ENCODE data around the gene STK17B. TPM values are rescaled to one million over a fixed set of nuclear protein-coding genes. Genes with fewer than 3 reads are reported as not detected.

STK17B gene
- total RNA-seq, 2 experiments from 2014 or later: 159 to 178 TPM

DNA sequence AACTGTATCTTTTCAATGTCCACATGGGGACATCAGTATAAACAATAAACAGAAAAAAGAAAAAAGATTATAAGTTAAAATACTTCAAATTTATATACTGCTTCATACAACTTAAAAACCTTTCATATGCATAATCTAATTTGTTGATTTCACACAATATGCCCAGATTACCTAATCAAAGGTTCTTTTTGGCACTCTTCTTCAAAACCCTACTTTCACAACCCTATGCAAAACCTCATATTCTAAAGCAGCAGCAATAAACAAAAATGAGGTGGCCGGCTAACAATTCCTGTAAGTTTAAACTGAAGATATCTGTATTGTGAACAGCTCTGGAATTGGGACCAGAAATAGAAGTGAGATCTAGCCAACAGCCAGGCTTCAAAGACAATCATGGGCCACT, 28.6 kb downstream of the STK17B start:
- no peaks in the 10 kb centered on the region for H3K9me3 Mint-ChIP-seq (ENCODE audit: low read depth)
- ATAC-seq (no peak), DNase-seq (no peak)
- H3K4me3 Mint-ChIP-seq: no peak overlapping the region
- H3K36me3 Mint-ChIP-seq (ENCODE audit: low read depth): peaks cover 87% of the 10 kb centered on the region
- H3K4me1 Mint-ChIP-seq: peaks cover 67% of the 10 kb centered on the region
- ChIA-PET CTCF (interaction anchor here (0.7 to 2.3 kb wide), 6 partner anchors 11 to 112 kb away, joined by 3 to 14 read pairs (median 3); no protein-coding TSS in a partner anchor), POLR2A (interaction anchor here (0.7 kb wide), 1 partner anchor 192 kb away, joined by 3 read pairs; no protein-coding TSS in a partner anchor)
- intact Hi-C loops (cut with DNase I, micrococcal nuclease): loop anchor here (1.0 to 5.0 kb wide), 3 partner anchors 41 to 134 kb away; no protein-coding TSS in a partner anchor
- peak overlapping the region; percentile 87 for H3K27ac Mint-ChIP-seq
- no peaks in the 10 kb centered on the region for H3K27me3 Mint-ChIP-seq

- Mint-ChIP-seq H3K27me3 (no peaks in the 10 kb centered on the region), H3K36me3 (ENCODE audit: low read depth) (peaks cover 92% of the 10 kb centered on the region), H3K9me3 (ENCODE audit: low read depth) (peaks cover 2% of the 10 kb centered on the region), H3K4me3 (no peak overlapping the region), H3K27ac (peak overlapping the region; percentile 51), H3K4me1 (peaks cover 54% of the 10 kb centered on the region)
- intact Hi-C loops (cut with DNase I, micrococcal nuclease): loop anchor here in 1 of 2 experiments (5.0 kb wide), 1 partner anchor 38 kb away; no protein-coding TSS in a partner anchor
- POLR2A ChIA-PET: no interaction called here
- CTCF ChIA-PET: interaction anchor here (0.6 to 1.8 kb wide), 4 partner anchors 17 to 71 kb away, joined by 3 to 4 read pairs (median 3); partner anchors contain the start of gene DNAH7
- ATAC-seq (no peak), DNase-seq (no peak)
Measured at GRCh38 chr2:196140213-196140612, 31.2 kb downstream of the STK17B start.

DNA sequence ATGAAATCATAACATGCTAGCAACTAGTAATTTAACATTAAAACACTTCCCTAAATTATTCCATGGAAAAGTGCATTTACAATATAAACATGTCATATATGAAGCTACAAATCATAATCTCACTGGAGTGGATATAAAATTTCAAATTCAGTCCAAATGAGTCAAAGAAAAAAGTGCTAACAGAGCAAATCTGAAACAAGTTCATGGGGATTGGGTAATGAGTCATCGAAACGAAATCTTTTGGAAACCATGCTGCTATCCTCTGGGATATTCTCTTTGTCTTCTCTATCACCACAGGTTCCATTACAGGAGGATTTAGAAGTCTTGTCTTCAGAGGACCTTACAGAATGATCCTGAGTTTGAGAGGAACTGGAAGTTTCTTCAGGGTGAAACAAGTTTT, 34.1 kb downstream of the STK17B start:
- H3K27me3 Mint-ChIP-seq: no peaks in the 10 kb centered on the region
- ATAC-seq: no peak
- peaks cover 89% of the 10 kb centered on the region for H3K36me3 Mint-ChIP-seq (ENCODE audit: low read depth)
- intact Hi-C loops (cut with DNase I, micrococcal nuclease): no loop called here
- H3K9me3 Mint-ChIP-seq (ENCODE audit: low read depth): peaks cover 15% of the 10 kb centered on the region
- DNase-seq: no peak
- H3K27ac Mint-ChIP-seq: peak overlapping the region; percentile 59
- CTCF ChIA-PET: interaction anchor here (0.6 to 2.7 kb wide), 3 partner anchors 9 to 201 kb away, joined by 3 to 10 read pairs (median 4); no protein-coding TSS in a partner anchor
- POLR2A ChIA-PET: no interaction called here
- no peak overlapping the region for H3K4me3 Mint-ChIP-seq
- H3K4me1 Mint-ChIP-seq: peaks cover 26% of the 10 kb centered on the region

- H3K9me3 Mint-ChIP-seq (ENCODE audit: low read depth): peaks cover 22% of the 10 kb centered on the region
- peaks cover 91% of the 10 kb centered on the region for H3K36me3 Mint-ChIP-seq (ENCODE audit: low read depth)
- H3K4me1 Mint-ChIP-seq: peaks cover 28% of the 10 kb centered on the region
- ATAC-seq (no peak), DNase-seq (no peak)
- no peaks in the 10 kb centered on the region for H3K27me3 Mint-ChIP-seq
- intact Hi-C loops (cut with DNase I, micrococcal nuclease): no loop called here
- no peak overlapping the region for H3K27ac Mint-ChIP-seq
- ChIA-PET CTCF (interaction anchor here (0.6 to 2.7 kb wide), 3 partner anchors 96 to 201 kb away, joined by 3 to 10 read pairs (median 7); no protein-coding TSS in a partner anchor), POLR2A (no interaction called here)
- no peak overlapping the region for H3K4me3 Mint-ChIP-seq
Measured at GRCh38 chr2:196136151-196136550, 35.2 kb downstream of the STK17B start.

DNA sequence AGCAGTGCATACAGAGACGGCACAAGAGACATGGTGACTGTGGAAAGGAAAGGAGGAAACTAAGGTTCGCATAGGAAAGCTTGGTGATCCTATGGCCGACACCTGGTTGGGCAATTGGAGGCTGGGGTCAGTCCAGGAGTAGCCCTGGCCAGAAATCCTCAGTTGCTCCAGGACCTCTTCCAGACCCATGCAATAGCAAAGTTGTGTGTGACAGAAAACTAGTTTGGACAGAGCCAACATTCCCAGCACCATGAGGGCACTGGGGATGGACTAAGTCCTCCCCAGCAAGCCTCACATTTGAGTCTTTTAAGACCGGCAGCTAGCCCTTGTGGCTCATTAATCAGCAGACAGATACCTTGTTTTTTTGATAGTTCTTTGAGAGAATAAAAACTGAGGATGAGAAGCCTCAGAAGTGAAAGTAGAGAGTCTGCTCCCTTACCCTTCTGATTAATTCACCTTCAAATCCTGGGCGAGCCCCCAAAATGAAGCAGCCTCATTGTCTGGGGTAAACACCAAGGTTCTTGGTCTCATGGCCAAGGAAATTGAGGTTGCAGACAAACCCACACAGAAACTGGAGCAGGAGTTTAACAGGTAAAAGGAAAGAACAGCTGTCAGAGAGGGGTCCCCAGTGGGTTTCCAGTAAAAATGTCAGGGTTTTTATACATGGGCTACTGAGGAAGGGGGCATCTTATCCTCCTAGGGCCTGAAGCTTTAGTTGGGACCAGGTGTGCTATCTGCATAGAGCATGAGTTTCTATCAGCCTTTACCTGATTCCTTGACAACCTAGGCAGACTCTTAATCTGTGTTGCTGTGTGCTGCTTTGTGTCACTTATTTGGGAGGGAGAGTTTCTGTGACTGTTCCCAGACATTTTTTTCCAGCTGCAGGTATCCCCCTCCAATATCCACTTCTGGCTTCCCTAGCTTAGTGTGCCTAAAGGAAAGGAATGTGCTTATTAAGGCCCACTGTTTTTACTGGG, 39.1 kb downstream of the STK17B start:
- ChIA-PET CTCF (interaction anchor here (0.9 to 3.2 kb wide), 8 partner anchors 10 to 205 kb away, joined by 3 to 16 read pairs (median 7); no protein-coding TSS in a partner anchor), POLR2A (interaction anchor here (0.7 kb wide), 1 partner anchor 184 kb away, joined by 4 read pairs; no protein-coding TSS in a partner anchor)
- intact Hi-C loops (cut with DNase I, micrococcal nuclease): loop anchor here (1.0 to 5.0 kb wide), 6 partner anchors 53 to 505 kb away; partner anchors contain the start of gene CCDC150 (in 1 of the 2)
- peaks cover 10% of the 10 kb centered on the region for H3K4me1 Mint-ChIP-seq
- DNase-seq (peak; percentile 80), ATAC-seq (peak; percentile 55)
- H3K4me3 Mint-ChIP-seq: no peak overlapping the region
- H3K27ac Mint-ChIP-seq: peak overlapping the region; percentile 67
- peaks cover 44% of the 10 kb centered on the region for H3K9me3 Mint-ChIP-seq (ENCODE audit: low read depth)
- peaks cover 76% of the 10 kb centered on the region for H3K36me3 Mint-ChIP-seq (ENCODE audit: low read depth)
- no peaks in the 10 kb centered on the region for H3K27me3 Mint-ChIP-seq

GRCh38 chr2:196131384-196131937, 39.9 kb downstream of the STK17B start:
- ChIA-PET CTCF (interaction anchor here (0.9 to 3.2 kb wide), 8 partner anchors 10 to 205 kb away, joined by 3 to 16 read pairs (median 7); no protein-coding TSS in a partner anchor), POLR2A (no interaction called here)
- peak; percentile 62 for ATAC-seq
- DNase-seq: peak; percentile 83
- H3K36me3 Mint-ChIP-seq (ENCODE audit: low read depth): peaks cover 69% of the 10 kb centered on the region
- H3K4me3 Mint-ChIP-seq: no peak overlapping the region
- H3K9me3 Mint-ChIP-seq (ENCODE audit: low read depth): peaks cover 44% of the 10 kb centered on the region
- intact Hi-C loops (cut with DNase I, micrococcal nuclease): loop anchor here (1.0 to 5.0 kb wide), 6 partner anchors 53 to 506 kb away; partner anchors contain the start of gene CCDC150 (in 1 of the 2)
- H3K27ac Mint-ChIP-seq: peak overlapping the region; percentile 65
- peaks cover 5% of the 10 kb centered on the region for H3K4me1 Mint-ChIP-seq
- H3K27me3 Mint-ChIP-seq: no peaks in the 10 kb centered on the region

DNA sequence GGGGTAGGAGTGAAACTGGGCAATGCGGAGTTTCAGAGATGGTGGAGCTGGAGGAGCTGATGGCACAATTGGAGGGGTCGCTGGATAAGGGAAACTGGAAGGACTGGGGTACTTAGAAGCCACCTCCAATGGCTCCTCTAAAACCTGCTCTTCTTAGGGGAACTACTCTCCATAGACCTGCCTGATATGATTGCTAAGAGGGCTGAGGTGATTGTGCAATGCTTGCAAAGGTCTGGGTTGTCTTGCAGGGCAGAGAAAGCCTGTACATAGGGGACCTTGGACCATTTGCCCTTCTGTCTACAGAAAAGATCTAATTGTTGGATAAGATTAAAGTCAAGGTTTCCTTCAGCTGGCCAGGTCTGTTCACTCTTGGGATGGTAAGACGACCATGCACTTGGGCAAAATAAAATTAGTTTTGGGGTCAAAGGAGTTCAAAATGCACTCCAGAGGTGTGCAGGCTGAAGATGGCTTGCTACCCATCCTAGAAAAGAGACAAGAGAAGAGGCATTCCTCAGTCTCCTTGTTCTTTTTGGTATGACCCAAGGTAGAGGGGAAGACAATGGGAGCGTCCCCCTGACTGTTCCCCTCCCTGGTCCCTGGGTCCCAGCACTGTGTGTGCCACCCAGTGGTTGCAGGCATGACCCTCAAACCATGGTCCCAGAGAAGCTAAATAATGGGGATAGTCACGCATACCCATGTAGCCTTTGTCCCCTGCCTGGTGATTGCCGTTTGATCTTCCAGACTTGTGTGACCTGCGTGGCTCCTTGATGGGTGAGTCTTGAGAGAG, 41.1 kb downstream of the STK17B start:
- Mint-ChIP-seq H3K27me3 (no peaks in the 10 kb centered on the region), H3K36me3 (ENCODE audit: low read depth) (peaks cover 58% of the 10 kb centered on the region), H3K4me1 (peaks cover 5% of the 10 kb centered on the region), H3K4me3 (no peak overlapping the region), H3K27ac (no peak overlapping the region), H3K9me3 (ENCODE audit: low read depth) (peaks cover 42% of the 10 kb centered on the region)
- CTCF ChIA-PET: interaction anchor here (0.6 to 3.2 kb wide), 4 partner anchors 52 to 207 kb away, joined by 3 to 16 read pairs (median 10); no protein-coding TSS in a partner anchor
- DNase-seq: peak; percentile 42
- ATAC-seq: no peak
- intact Hi-C loops (cut with DNase I, micrococcal nuclease): loop anchor here (2.0 to 5.0 kb wide), 3 partner anchors 51 to 507 kb away; partner anchors contain the start of gene CCDC150 (in 1 of the 2)
- POLR2A ChIA-PET: no interaction called here

GRCh38 chr2:196128749-196129148, 42.6 kb downstream of the STK17B start:
- ChIA-PET POLR2A (no interaction called here), CTCF (interaction anchor here (0.6 to 1.2 kb wide), 4 partner anchors 8 to 1637 kb away, joined by 3 to 4 read pairs (median 3); no protein-coding TSS in a partner anchor)
- intact Hi-C loops (cut with DNase I, micrococcal nuclease): no loop called here

GRCh38 chr2:196125596-196125995, 45.8 kb downstream of the STK17B start:
- ATAC-seq (no peak), DNase-seq (no peak)
- intact Hi-C loops (cut with DNase I, micrococcal nuclease): no loop called here
- H3K9me3 Mint-ChIP-seq (ENCODE audit: low read depth): peaks cover 25% of the 10 kb centered on the region
- H3K4me1 Mint-ChIP-seq: no peaks in the 10 kb centered on the region
- no peaks in the 10 kb centered on the region for H3K27me3 Mint-ChIP-seq
- ChIA-PET CTCF (interaction anchor here (0.7 to 1.5 kb wide), 2 partner anchors 178 to 212 kb away, joined by 3 read pairs; no protein-coding TSS in a partner anchor), POLR2A (no interaction called here)
- peaks cover 15% of the 10 kb centered on the region for H3K36me3 Mint-ChIP-seq (ENCODE audit: low read depth)
- H3K4me3 Mint-ChIP-seq: no peak overlapping the region
- H3K27ac Mint-ChIP-seq: no peak overlapping the region

More at GRCh38 chr2:196128749-196129148, 42.6 kb downstream of the STK17B start:
- ATAC-seq: no peak
- Mint-ChIP-seq H3K4me1 (peaks cover 5% of the 10 kb centered on the region), H3K4me3 (no peak overlapping the region), H3K9me3 (ENCODE audit: low read depth) (peaks cover 35% of the 10 kb centered on the region), H3K27me3 (no peaks in the 10 kb centered on the region), H3K27ac (no peak overlapping the region), H3K36me3 (ENCODE audit: low read depth) (peaks cover 45% of the 10 kb centered on the region)
- DNase-seq: no peak

DNA sequence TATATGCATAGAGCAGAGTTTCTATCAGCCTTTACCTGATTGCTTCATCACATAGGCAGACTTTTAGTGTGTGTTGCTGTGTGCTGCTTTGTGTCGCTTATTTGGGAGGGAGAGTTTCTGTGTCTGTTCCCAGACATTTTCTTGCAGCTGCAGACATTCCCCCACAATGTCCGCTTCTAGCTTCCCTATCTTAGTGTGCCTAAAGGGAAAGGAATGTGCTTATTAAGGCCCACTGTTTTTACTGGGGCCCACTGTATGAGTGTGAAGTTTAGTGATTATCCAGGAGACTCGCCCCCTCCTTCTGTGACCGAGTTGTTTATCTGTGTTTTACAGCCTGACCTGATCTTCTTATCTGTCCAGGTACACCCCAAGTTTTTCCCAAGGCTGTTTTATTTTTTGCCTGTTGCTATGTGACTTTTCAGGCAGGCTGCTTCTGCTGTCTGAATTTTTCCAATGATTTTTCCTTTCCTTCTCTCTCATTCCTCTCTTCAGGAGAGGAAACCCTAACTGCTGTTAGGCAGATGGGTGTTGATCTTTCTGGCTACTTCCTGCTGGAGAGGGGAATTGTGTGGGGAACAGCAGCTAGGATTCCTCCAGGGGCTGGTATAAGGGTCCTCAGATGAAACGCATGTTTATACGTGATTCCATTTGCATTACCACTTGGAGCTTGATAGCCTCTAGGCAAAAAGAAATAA, 47.6 kb downstream of the STK17B start:
- no peak for DNase-seq
- H3K4me1 Mint-ChIP-seq: no peaks in the 10 kb centered on the region
- H3K27ac Mint-ChIP-seq: no peak overlapping the region
- ChIA-PET POLR2A (no interaction called here), CTCF (interaction anchor here (0.7 to 1.2 kb wide), 3 partner anchors 46 to 214 kb away, joined by 4 to 5 read pairs (median 4); no protein-coding TSS in a partner anchor)
- intact Hi-C loops (cut with DNase I, micrococcal nuclease): no loop called here
- no peak overlapping the region for H3K4me3 Mint-ChIP-seq
- H3K9me3 Mint-ChIP-seq (ENCODE audit: low read depth): peaks cover 9% of the 10 kb centered on the region
- peaks cover 2% of the 10 kb centered on the region for H3K36me3 Mint-ChIP-seq (ENCODE audit: low read depth)
- ATAC-seq: no peak
- H3K27me3 Mint-ChIP-seq: no peaks in the 10 kb centered on the region
